HEK293T (cell line): ENCODE results near the gene PNPLA8.
A peak's percentile ranks its signal among the peaks of the same experiment; 100 is the strongest.

Experiments
- CTCF ChIA-PET: fragments of 350-600 bp; formaldehyde crosslinking; extraction: SDS; loops from one replicate; lab custom pipeline; 2021; ENCODE audit warnings: antibody characterized with exemption, inconsistent platforms; lab: Yijun Ruan, JAX
- POLR2A ChIA-PET: fragments of 350-600 bp; formaldehyde crosslinking; extraction: SDS; loops from one replicate; lab custom pipeline; 2020; ENCODE audit warnings: antibody characterized with exemption, inconsistent platforms; lab: Yijun Ruan, JAX
- DNase-seq: peaks from one replicate; pipeline ENCODE4 v3.0.0; 2012; ENCODE audit warnings: mixed read lengths; ENCODE audit errors: extremely low spot score
- ARNT ChIP-seq: fragments of 450-650 bp; IDR thresholded peaks from 2 replicates; pipeline ENCODE4 v1.6.1; 2017; ENCODE audit warnings: mild to moderate bottlenecking
- BHLHE40 ChIP-seq: fragments of 450-650 bp; IDR thresholded peaks from 2 replicates; pipeline ENCODE4 v1.6.1; 2016; ENCODE audit warnings: mild to moderate bottlenecking, moderate library complexity, borderline replicate concordance
- ELF4 ChIP-seq: fragments of 450-650 bp; IDR thresholded peaks from 2 replicates; pipeline ENCODE4 v1.6.1; 2017; ENCODE audit warnings: antibody characterized with exemption
- FOXK2 ChIP-seq: fragments of 450-650 bp; IDR thresholded peaks from 2 replicates; pipeline ENCODE4 v1.6.1; 2016; ENCODE audit warnings: mild to moderate bottlenecking
- FOXM1 ChIP-seq: fragments of 450-650 bp; IDR thresholded peaks from 2 replicates; pipeline ENCODE4 v1.6.1; 2017; ENCODE audit warnings: mild to moderate bottlenecking, borderline replicate concordance
- HDGF ChIP-seq: fragments of 450-650 bp; IDR thresholded peaks from 2 replicates; pipeline ENCODE4 v1.6.1; 2017; ENCODE audit warnings: antibody characterized with exemption, borderline replicate concordance
- L3MBTL2 ChIP-seq: fragments of 450-650 bp; conservative IDR thresholded peaks from 2 replicates; pipeline ENCODE4 v1.6.1; 2016; ENCODE audit warnings: mild to moderate bottlenecking
- LEF1 ChIP-seq: fragments of 450-650 bp; IDR thresholded peaks from 2 replicates; pipeline ENCODE4 v1.6.1; 2017; ENCODE audit warnings: mild to moderate bottlenecking, borderline replicate concordance
- NFRKB ChIP-seq: fragments of 450-650 bp; IDR thresholded peaks from 2 replicates; pipeline ENCODE4 v1.6.1; 2016; ENCODE audit warnings: mild to moderate bottlenecking, moderate library complexity
- SP1 ChIP-seq: fragments of 450-650 bp; IDR thresholded peaks from 2 replicates; pipeline ENCODE4 v1.6.1; 2017
- SUZ12 ChIP-seq: fragments of 450-650 bp; IDR thresholded peaks from 2 replicates; pipeline ENCODE4 v1.6.1; 2016; ENCODE audit warnings: mild to moderate bottlenecking
- TARDBP ChIP-seq: fragments of 450-650 bp; IDR thresholded peaks from 2 replicates; pipeline ENCODE4 v1.6.1; 2016
- ZNF384 ChIP-seq: fragments of 450-650 bp; IDR thresholded peaks from 2 replicates; pipeline ENCODE4 v1.6.1; 2016
- TF ChIP-seq, protein P1 (sequence below): fragments of 450-650 bp; IDR thresholded peaks from 2 replicates; pipeline ENCODE4 v1.6.1; 2016

The PNPLA8 gene

DNA sequence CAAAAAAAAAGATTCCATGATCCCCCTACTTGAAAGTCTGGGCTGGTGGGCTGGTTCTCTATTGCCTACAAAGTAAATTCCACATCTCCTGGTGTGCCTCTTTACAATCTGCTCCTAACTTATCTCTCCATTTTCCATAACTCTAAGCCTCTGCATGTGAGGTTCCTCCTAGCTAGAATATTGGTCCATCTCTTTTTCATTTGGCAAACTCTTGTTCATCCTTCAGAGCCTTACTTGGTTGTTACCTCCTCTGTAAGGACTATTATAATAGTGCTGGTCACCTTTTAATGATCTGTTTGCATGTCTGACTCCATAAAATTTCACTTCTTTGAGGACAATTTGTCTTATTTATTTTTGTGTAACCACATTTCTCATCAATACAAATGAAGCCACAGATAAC is 68.1 kb downstream of the PNPLA8 start:
- CTCF ChIA-PET: no interaction called here
- TF ChIP-seq NFRKB: no peak
- no peak for TF ChIP-seq SP1
- POLR2A ChIA-PET: no interaction called here
- DNase-seq: no peak

DNA sequence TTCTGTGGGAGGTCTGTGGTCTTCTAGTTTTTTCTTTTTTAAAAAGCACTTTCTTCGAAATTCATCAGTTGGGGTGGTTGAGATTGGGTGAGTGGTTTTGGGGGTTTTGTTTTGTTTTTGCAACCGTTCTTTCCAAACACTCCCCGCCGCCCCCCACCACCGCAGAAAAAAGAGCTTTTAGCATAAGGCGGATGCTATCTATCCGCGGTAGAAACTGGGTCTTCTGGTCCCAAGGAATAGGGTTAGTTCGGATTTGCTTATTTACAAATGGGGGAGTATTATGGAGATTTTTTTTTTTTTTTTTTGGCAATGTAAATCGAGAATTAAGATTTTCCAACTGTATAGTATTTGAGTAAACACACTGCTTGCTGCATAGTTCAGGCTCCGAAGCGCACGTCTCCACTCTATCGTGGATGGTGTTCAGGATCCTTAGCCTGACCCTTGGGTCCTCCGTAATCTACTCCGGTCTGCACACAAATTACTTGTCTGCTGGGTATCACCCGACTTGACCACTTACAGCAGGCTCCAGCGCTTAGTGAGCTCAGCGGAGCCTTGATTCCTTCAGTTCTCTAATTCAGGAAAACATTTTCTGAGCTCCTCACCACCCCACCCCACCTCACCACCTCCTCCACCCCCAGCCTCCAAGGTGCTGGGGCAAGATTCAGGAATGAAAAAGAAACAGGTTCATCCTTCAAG is 68.9 kb downstream of the PNPLA8 start:
- TF ChIP-seq HDGF: no peak
- no peak for TF ChIP-seq FOXM1
- no peak for TF ChIP-seq ZNF384
- TF ChIP-seq LEF1: no peak
- TF ChIP-seq FOXK2: no peak
- no peak for TF ChIP-seq L3MBTL2
- TF ChIP-seq, protein P1, sequence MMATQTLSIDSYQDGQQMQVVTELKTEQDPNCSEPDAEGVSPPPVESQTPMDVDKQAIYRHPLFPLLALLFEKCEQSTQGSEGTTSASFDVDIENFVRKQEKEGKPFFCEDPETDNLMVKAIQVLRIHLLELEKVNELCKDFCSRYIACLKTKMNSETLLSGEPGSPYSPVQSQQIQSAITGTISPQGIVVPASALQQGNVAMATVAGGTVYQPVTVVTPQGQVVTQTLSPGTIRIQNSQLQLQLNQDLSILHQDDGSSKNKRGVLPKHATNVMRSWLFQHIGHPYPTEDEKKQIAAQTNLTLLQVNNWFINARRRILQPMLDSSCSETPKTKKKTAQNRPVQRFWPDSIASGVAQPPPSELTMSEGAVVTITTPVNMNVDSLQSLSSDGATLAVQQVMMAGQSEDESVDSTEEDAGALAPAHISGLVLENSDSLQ: no peak
- POLR2A ChIA-PET: interaction anchor here (1.0 kb wide), 1 partner anchor 12 kb away, joined by 3 read pairs; no protein-coding TSS in a partner anchor
- CTCF ChIA-PET: no interaction called here
- DNase-seq: no peak

DNA sequence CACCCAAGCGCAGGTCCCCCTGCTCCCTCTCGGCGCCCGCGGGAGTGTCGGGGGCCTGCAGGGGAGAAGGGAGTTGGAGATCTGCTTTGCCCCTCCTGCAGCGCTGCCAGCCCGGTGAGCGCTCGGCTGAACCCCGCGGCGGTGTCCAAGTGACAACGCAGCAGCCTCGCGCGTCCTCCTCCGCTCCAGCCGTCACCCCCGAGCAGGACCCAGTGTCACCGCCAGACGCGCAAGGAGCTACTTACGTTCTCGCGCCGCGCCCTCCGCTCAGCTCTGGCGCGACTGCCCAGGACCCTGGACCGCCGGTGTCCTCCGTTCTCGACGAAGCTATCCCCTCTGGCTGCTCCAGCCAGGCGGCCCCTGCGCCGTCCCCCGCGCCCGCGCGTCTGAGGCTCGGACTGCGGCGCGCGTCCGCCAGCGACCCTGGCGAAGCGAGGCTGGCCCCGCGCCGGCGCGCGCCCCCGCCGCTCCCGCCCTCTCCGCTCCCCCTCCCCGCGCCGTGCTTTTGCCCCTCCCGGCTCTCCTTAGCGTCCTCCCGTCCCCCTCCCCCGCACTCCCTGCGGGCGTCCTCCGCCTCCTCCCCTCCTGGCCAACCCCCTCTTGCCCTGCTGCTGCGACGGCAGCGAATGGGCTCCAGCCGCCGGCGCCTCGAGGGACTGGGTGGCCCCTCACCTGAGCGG is 69.8 kb downstream of the PNPLA8 start, which contains the start of gene NRCAM:
TSS of gene NRCAM (minus strand) at position 439 of the 680 bp plus-strand sequence. CDS start 216,372 bp downstream, outside the sequence.
- DNase-seq: peak; percentile 76
- ChIA-PET CTCF (interaction anchor here (0.6 kb wide), 1 partner anchor 41 kb away, joined by 3 read pairs; no protein-coding TSS in a partner anchor), POLR2A (interaction anchor here (1.0 kb wide), 2 partner anchors 11 to 70 kb away, joined by 3 read pairs; partner anchors contain the start of gene PNPLA8)
- TF ChIP-seq, protein P1: no peak
- TF ChIP-seq L3MBTL2 (0 out of 2 replicates have a peak, but pooled peaks have one; percentile 29), NFRKB (no peak), ARNT (no peak), BHLHE40 (no peak), LEF1 (no peak), TARDBP (no peak), ZNF384 (no peak)

DNA sequence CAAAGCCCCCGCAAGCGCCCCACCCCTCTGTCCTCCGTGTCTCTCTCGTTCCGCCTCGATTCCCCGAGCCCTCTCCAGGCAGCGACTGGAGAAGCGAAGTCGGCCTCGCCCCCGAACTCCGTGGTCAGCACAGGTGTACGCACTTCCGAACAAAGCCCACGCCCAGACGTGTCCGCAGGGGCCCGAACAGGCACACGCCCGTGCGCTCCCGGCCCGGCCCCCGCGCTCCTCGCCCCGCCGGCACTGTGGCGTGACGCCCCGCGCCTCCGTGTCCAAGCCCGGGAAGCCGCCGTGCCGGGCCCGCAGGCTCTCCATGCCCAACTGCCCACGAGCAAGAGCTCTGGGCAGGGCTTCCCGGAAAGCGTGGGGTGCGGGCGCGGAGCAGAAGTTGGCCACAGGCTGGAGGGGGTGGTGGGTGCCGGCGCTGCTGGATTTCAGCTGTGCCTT is 70.4 kb downstream of the PNPLA8 start:
- ChIA-PET POLR2A (interaction anchor here (1.0 kb wide), 1 partner anchor 70 kb away, joined by 3 read pairs; the partner anchor contains the start of gene PNPLA8), CTCF (interaction anchor here (0.6 kb wide), 1 partner anchor 41 kb away, joined by 3 read pairs; no protein-coding TSS in a partner anchor)
- peak; percentile 23 for DNase-seq
- TF ChIP-seq SP1: no peak
- no peak for TF ChIP-seq ZNF384
- TF ChIP-seq FOXK2: no peak
- TF ChIP-seq SUZ12: no peak
- TF ChIP-seq, protein P1: no peak
- TF ChIP-seq ELF4: no peak
- no peak for TF ChIP-seq TARDBP
- no peak for TF ChIP-seq HDGF
- no peak for TF ChIP-seq NFRKB

DNA sequence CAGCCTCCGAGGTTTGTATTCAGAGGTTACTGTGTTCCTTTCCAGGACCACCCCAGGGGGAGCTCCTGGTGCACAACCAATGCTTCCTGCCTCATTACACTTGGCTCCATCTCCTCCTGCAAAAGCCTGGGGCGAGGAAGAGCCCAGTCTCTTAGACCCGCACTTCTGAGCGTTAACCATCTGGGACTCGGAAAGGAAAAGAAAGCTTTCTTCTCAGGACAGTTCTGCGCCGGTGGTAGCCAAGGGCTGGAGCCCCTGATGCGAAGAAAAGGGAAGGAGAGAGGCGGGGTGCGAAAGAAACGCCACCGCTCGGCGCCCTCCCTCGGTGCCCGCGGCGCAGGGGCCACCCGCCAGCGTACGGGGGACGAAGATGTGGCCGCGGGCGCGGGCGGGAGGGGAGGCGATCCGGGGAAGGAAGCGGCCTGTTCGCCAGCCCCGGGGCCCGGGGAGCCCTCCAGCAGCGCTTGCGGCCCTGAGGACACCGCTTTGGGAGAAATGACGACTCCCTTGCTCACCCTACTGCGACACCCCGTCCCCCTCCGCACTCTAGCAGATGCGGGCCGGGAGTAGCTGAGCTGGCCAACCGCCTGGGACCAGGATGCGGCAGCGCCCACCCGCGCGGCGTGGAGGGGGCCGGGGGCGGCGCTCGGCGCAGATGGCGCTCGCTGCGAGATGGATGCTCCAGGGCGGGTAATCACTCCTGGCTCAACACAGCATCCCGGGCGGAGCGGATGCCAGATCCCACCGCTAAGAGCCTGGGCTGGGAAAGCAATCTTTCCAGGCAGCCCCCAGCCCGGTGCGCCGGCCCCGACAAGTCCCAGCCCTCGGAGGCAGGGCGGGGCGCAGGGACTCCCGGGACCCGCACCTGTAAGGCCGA is 71.0 kb downstream of the PNPLA8 start:
- POLR2A ChIA-PET: interaction anchor here (1.0 kb wide), 1 partner anchor 71 kb away, joined by 3 read pairs; the partner anchor contains the start of gene PNPLA8
- DNase-seq: peak; percentile 47
- TF ChIP-seq FOXK2 (no peak), SP1 (no peak), NFRKB (no peak), HDGF (no peak)
- TF ChIP-seq, protein P1: no peak
- CTCF ChIA-PET: interaction anchor here (0.7 to 0.9 kb wide), 2 partner anchors 14 to 251 kb away, joined by 3 to 4 read pairs; no protein-coding TSS in a partner anchor
